ENCODE measurements around the gene CASS4. TPM values are rescaled to one million over a fixed set of nuclear protein-coding genes. Genes with fewer than 3 reads are reported as not detected.

The CASS4 gene
- total RNA-seq, 1 experiment from 2014 or later = not detected

DNA sequence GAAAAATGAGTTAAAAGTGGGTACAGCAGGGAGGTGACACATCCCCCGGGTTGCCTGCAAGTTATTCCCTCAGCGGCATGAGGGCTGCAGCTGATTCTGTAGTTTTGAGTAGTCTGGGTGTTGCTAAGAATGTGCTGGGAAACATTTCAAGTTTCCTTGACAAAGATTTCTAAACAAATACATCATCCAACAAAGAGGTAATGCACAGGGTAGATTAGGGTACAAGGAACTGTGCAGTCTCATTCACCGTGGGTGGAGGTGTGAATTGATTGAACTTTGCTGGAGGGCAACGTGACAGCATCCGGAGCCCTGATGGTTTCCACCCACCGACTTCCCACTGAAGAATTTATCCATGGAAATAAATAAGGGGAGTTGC, 21.8 kb downstream of the CASS4 start:
- H3K4ac ChIP-seq (ENCODE audit: low read depth, low read length) = no peak overlapping the region
- no peaks in the 10 kb centered on the region for H3K9me3 Mint-ChIP-seq
- H3K23ac ChIP-seq (ENCODE audit: insufficient read length, low read depth, low read length) = no peak overlapping the region
- H3T11ph ChIP-seq (ENCODE audit: low read length) = no peak overlapping the region
- H2BK12ac ChIP-seq (ENCODE audit: insufficient read length, low read depth, low read length) = no peak overlapping the region
- no CpG with 5 or more reads among the region's 6 CpGs for WGBS (ENCODE audit: extremely low coverage, insufficient read length, low lambda C conversion rate)
- H3K79me1 ChIP-seq (ENCODE audit: insufficient read depth, low read depth, low read length, poor library complexity, severe bottlenecking) = no peaks in the 10 kb centered on the region
- H3K27me3 ChIP-seq (ENCODE audit: insufficient read depth, low read length) = no peaks in the 10 kb centered on the region
- no peak overlapping the region for H4K5ac ChIP-seq (ENCODE audit: insufficient read length, low read depth, low read length)
- no peak overlapping the region for H2BK15ac ChIP-seq (ENCODE audit: low read depth, low read length)
- peaks cover 25% of the 10 kb centered on the region for H3K27me3 Mint-ChIP-seq (ENCODE audit: low read depth)
- H3K4me1 ChIP-seq (ENCODE audit: insufficient read depth, low read length) = no peaks in the 10 kb centered on the region
- no peaks in the 10 kb centered on the region for H4K20me1 ChIP-seq (ENCODE audit: control insufficient read depth, insufficient read depth, insufficient read length)
- no peak for DNase-seq
- no peak overlapping the region for H4K8ac ChIP-seq (replicated peaks; ENCODE audit: insufficient read length, low read depth, low read length)
- H3K36me3 Mint-ChIP-seq (ENCODE audit: insufficient read depth in 1 of 3, low read depth in 3 of 3) = no peaks in the 10 kb centered on the region
- TF ChIP-seq, protein P1, sequence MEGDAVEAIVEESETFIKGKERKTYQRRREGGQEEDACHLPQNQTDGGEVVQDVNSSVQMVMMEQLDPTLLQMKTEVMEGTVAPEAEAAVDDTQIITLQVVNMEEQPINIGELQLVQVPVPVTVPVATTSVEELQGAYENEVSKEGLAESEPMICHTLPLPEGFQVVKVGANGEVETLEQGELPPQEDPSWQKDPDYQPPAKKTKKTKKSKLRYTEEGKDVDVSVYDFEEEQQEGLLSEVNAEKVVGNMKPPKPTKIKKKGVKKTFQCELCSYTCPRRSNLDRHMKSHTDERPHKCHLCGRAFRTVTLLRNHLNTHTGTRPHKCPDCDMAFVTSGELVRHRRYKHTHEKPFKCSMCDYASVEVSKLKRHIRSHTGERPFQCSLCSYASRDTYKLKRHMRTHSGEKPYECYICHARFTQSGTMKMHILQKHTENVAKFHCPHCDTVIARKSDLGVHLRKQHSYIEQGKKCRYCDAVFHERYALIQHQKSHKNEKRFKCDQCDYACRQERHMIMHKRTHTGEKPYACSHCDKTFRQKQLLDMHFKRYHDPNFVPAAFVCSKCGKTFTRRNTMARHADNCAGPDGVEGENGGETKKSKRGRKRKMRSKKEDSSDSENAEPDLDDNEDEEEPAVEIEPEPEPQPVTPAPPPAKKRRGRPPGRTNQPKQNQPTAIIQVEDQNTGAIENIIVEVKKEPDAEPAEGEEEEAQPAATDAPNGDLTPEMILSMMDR (conservative IDR thresholded peaks at IDR 0.05) = no peak
- no peaks in the 10 kb centered on the region for H3K4me1 Mint-ChIP-seq
- no peak overlapping the region for H3K4me2 ChIP-seq (ENCODE audit: insufficient read depth, insufficient read length, low read length)
- H2AK5ac ChIP-seq (ENCODE audit: insufficient read length, low read length) = no peak overlapping the region
- no peak overlapping the region for H2BK5ac ChIP-seq (ENCODE audit: insufficient read length, low read length)
- no peak overlapping the region for H2AFZ ChIP-seq (ENCODE audit: low read length)
- no peaks in the 10 kb centered on the region for H3K79me2 ChIP-seq (ENCODE audit: insufficient read depth, low read length)
- H4K91ac ChIP-seq (ENCODE audit: insufficient read length, low read depth, low read length) = no peak overlapping the region
- H3K18ac ChIP-seq (ENCODE audit: insufficient read length, low read depth, low read length) = no peak overlapping the region
- H3K4me3 Mint-ChIP-seq = no peak overlapping the region
- H3K56ac ChIP-seq (ENCODE audit: insufficient read length, low read depth, low read length) = no peak overlapping the region
- H3K9ac ChIP-seq (ENCODE audit: extremely low read depth, insufficient read length, low read length) = no peak overlapping the region
- H3K27ac ChIP-seq (ENCODE audit: insufficient read length, low read depth, low read length) = no peak overlapping the region
- no peaks in the 10 kb centered on the region for H3K9me3 ChIP-seq (ENCODE audit: control insufficient read depth, low read depth, low read length)
- no peak overlapping the region for H2BK120ac ChIP-seq (ENCODE audit: low read depth, low read length, poor library complexity, severe bottlenecking)
- H3K23me2 ChIP-seq (ENCODE audit: insufficient read length, low read depth, low read length, poor library complexity, severe bottlenecking) = no peaks in the 10 kb centered on the region
- H3K27ac Mint-ChIP-seq = no peak overlapping the region
- H2BK20ac ChIP-seq (ENCODE audit: low read depth, low read length, poor library complexity, severe bottlenecking) = no peak overlapping the region
- no peak overlapping the region for H3K14ac ChIP-seq (ENCODE audit: insufficient read depth, low read length)
